ENCODE measurements around the gene RNF213.

DNA sequence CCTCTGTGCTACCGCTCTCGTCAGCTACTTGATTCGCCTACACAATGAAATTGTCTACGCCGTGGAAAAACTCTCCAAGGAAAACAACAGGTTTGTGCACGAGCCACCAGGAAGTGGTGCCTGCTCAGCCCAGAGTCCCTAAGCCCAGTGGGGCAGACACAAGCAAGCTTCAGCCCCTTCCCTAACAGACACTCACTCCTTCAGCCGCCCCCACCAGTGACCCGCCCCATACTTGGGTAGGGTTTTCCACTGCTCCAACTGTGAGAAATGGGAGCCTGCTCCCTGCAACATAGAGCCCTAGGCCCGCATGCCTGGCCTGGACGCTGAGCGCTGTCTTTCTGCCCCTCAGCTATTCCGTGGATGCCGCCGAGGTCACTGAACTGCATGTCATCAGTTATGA lies 125.7 kb downstream of the RNF213 start:
- TF ChIP-seq, protein P1, sequence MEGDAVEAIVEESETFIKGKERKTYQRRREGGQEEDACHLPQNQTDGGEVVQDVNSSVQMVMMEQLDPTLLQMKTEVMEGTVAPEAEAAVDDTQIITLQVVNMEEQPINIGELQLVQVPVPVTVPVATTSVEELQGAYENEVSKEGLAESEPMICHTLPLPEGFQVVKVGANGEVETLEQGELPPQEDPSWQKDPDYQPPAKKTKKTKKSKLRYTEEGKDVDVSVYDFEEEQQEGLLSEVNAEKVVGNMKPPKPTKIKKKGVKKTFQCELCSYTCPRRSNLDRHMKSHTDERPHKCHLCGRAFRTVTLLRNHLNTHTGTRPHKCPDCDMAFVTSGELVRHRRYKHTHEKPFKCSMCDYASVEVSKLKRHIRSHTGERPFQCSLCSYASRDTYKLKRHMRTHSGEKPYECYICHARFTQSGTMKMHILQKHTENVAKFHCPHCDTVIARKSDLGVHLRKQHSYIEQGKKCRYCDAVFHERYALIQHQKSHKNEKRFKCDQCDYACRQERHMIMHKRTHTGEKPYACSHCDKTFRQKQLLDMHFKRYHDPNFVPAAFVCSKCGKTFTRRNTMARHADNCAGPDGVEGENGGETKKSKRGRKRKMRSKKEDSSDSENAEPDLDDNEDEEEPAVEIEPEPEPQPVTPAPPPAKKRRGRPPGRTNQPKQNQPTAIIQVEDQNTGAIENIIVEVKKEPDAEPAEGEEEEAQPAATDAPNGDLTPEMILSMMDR (IDR thresholded peaks at IDR 0.05; ENCODE audit: insufficient read depth, low read depth, low read length), result no peak
- TF ChIP-seq EZH2 (IDR thresholded peaks at IDR 0.05; ENCODE audit: insufficient read depth, low read length), result no peak
